GM03348 (cell line): ENCODE data around the gene SPTY2D1.
A peak's percentile ranks its signal among the peaks of the same experiment; 100 is the strongest.
"Not testable (repeated sequence)": the region's sequence is repeated elsewhere in the genome, so short reads cannot be mapped to it uniquely, and the experiment has no call there.

Experiments
- DNase-seq: peaks from one replicate; pipeline ENCODE4 v3.0.0; 2012; ENCODE audit warnings: low spot score

The SPTY2D1 gene

GRCh38 chr11:18617688-18618341, 16.3 kb downstream of the SPTY2D1 start:
- DNase-seq, result peak; percentile 31

DNA sequence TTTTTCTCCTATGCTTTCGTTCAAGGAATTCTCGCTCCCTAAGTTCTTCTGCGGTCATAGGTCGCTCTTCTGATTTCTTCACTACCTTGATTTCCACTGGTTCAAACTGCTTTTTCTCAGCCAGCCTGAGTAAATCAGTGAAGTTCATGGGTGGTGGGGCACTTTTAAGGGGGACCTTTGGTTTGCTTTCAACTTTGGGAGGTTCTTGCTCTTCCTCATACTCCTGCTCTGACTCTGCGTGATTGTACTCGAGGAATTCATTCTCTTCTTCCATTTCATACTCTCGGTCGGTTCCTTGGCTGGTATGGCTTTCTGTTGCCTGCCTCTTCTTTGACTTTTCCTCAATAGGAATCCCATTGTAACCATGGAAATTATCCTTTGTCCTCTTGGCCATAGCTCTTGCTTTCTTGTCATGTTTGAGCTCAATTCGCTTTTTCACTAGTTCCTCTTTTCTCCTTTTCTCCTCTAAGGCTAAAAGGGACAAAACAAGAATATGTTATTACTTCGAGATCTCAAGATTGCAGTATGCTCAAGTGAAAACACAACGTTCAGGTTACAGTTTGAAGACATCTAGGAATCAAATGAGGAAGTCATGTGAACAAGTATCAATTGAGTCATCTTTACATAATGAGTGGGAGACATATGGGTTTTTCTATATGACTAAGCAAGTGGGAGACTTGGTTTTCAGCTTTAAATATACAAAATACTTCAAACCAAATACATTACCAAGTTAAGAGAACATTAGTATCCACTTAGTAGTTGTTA, 18.3 kb downstream of the SPTY2D1 start:
- DNase-seq, result no peak

GRCh38 chr11:18614667-18615066, 19.5 kb downstream of the SPTY2D1 start:
- no peak for DNase-seq

GRCh38 chr11:18612394-18612793, 21.7 kb downstream of the SPTY2D1 start:
- DNase-seq, result no peak

DNA sequence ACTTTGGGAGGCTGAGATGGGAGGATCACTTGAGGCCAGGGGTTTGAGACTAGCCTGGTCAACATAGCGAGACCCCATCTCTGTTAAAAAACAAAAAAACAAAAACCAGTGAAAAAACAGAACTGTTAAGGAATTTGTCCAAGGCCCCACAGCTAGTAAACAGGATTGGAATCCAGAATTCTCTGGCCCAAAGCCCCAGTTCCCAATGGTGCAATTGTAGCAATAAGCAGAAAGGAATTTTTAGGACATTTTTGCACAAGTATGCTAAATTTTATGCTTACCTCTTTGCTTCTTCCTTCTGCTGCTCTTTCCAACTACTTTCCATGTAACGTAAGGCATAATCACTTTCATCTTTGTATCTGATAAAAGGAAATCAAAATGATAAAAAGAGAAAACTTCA, 22.9 kb downstream of the SPTY2D1 start:
- peak; percentile 52 for DNase-seq

DNA sequence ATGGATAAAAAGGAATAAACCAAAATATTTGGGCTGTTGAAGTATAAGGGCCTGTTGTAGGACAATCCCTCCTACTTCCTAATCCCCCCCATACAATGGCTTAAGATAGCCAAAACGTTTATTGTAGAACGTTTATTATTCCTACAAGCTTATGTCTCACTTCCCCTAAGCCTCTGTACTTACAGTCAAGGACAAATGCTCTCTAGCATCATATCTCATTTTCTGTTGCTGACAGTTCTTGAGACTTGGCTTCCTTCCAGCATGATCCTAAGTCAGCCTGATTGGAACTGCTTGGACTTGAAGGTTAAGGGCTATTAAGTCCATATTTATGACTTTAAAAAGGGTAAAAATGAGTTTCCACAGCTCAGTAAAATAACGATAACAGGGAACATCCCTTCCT, 25.8 kb downstream of the SPTY2D1 start:
- DNase-seq, result no peak

GRCh38 chr11:18600915-18601569, 33.1 kb downstream of the SPTY2D1 start:
- no peak for DNase-seq

DNA sequence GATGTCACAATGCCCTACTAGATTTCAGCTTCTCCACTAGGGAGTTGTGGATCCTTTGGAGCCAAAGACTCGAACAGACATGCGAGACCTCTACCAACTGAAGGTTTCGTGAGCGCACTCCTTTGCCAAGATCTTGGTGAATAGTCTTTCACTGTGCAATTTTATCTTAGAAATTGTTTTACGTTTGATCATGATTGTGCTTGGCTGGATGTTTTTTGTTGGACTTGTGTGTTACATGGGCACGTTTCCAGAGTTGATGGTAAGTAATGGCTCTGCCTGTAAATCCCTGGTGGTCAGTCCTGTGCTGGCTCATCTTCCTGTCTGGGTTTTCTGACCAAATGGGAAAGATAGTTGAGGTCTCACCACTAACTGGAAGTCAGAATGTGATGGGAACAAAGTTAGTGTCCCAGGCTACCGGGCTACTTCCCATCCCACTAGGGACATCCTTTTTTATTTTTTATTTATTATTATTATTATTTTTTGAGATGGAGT, 34.4 kb downstream of the SPTY2D1 start, which contains the start of gene MISFA:
TSS of gene MISFA (plus strand) at position 51 of the 492 bp plus-strand sequence. CDS start at position 191, 140 bp downstream.
- no peak for DNase-seq

DNA sequence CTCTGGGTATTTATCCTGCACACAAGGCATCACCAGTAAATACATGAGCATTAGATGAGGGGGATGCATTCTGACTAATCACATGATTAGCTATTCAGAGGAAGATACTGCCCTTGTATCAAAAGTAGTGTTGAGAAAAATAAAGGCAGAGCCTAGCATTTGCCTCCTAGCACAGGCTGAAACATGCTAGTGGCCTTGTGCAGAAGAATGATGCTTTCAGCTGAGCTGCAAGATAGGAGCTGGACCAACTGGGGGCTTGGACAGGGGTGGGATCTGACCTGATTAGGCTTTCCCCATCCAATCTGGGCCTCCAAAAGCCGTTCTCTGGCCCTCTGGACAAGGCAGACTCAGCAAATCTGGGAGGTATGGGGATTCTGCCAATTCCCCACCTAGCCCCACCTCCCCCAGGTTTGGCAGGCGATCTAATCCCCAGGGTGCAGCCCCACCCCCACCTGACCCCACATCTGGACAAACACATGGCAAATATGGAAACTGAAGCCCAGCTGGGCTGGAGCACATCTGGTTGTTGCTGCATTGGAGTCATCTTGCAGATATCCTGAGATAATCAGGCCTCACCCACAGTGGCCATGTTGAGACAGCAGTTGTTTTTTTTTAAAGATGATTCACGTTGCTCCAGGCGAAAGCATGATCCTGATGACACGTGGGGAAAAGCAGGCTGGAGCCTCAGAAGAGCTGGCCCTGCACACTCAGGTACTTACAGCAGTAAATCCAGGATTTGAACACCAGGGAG, 39.0 kb downstream of the SPTY2D1 start:
- no peak for DNase-seq

DNA sequence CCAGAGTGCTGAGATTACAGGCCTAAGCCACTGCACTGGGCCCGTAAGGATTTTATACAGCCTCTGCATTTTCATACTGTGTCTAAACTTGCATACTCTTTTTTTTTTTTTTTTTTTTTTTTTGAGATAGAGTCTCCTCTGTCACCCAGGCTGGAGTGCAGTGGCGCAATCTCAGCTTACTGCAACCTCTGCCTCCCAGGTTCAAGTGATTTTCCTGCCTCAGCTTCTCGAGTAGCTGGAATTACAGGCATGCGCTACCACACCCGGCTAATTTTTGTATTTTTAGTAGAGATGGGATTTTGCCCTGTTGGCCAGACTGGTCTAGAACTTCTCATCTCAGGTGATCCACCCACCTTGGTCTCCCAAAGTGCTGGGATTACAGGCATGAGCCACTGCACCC, 40.1 kb downstream of the SPTY2D1 start:
- DNase-seq, result not testable (repeated sequence)

DNA sequence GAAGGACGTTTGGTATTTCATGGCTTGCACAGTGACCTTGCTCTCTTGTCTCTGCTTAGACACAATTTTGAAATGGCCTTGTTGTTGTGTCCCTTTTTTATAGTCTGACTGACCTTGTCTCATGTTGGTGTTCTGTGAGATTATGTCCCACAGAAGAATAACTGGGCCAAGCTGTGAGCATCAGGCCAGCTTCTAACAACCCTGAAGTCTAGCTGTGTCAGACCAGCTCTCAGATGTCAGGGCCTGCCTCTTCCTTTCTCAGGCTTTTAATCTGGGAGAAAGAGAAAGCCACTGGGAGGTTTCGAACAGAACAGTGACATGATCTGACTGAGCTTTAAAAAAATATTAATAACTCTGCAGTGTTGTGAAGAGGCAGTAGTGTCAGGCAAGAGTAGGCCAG, 43.6 kb downstream of the SPTY2D1 start:
- no peak for DNase-seq

DNA sequence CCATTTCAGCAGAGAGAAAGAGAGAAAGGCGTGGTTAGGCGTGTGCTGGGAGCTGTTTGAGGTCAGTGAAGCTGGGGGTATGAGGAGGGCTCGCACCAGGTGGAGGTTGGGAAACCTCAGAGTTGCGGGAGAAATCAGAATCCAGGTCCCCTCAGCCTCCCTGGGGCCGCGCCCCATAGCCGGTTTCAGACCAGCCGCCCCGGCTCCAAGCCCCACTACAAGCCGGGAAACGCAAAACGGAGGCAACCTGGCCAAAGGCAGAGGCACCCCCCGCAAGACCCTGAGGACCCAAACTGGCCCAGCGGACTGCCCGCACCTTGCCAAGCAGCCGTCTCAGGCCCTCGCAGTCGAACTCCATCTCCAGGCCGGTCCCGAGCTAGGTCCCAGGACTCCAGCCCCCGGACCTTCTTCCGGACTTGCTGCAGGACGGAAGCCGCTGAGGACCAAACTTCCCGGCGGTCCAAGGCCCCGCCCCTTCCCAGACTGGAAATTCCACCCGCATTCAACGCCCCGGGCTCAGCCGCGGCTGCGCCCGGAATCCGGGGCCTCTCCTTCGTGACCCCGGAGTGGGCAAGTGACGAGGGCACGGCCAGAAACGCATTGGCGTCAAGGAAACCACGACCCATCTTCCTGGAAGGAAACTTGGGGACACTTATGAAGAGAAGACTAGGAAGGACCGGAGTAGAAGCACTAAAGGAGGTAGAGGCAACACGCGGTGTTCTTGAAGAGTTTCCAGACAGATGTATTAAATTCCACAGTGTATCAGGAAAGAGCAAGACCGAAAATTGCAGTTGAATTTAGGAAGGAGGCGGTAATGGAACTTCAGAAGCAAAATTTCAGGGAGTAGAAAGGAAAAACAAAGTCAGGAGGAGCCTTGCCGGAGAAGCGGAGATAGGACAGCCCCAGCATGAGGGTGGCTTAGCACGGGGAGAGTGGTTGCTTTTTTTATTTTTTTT, 45.6 kb downstream of the SPTY2D1 start, which contains the start of gene UEVLD:
TSS of gene UEVLD (minus strand) at position 438 of the 956 bp plus-strand sequence. CDS start at position 358, 80 bp downstream.
- peak; percentile 97 for DNase-seq

DNA sequence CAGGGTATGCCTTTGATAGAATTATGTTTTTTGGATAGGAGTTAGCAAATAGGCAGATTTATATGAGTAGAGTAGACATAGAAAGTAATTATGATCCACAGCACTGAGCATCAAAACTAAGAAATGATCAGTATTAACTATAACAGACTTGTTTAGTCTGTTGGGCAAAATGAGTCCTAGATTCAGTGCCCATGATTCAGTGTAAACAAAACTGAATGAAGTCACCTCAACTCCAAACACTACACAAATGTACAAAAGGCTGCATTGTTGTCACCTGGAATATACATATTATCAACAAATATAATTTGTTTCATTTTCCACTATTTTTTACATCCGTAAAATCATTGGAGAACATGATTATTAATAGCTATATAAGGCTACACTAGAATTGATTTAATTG, 52.3 kb downstream of the SPTY2D1 start:
- no peak for DNase-seq

DNA sequence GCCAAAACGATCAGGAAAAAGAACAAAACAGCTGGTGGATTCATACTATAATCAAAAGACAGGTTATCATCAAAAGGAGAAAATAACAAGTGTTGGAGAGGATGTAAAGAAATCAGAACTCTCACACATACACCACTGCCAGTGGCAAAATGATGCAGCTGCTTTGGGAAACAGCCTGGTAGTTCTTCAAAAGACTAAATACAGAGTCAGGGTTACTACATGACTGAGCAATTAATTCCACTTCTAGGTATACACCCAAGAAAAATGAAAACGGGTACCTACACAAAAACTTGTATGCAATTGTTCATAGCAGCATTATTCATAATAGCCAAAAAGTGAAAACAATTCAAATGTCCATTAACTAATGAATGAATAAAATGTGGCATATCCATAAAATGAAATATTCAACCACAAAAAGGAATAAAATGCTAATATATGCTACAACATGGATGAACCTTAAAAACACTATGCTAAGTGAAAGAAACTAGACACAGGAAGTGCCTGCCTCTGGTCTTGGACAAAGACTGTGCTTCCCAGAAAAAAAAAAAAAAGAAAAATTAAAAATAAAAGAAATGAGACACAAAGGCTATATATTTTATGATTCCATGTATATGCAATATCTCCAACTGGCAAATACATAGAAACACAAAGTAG, 53.9 kb downstream of the SPTY2D1 start:
- no peak for DNase-seq

GRCh38 chr11:18578975-18579598, 55.1 kb downstream of the SPTY2D1 start:
- no peak for DNase-seq

DNA sequence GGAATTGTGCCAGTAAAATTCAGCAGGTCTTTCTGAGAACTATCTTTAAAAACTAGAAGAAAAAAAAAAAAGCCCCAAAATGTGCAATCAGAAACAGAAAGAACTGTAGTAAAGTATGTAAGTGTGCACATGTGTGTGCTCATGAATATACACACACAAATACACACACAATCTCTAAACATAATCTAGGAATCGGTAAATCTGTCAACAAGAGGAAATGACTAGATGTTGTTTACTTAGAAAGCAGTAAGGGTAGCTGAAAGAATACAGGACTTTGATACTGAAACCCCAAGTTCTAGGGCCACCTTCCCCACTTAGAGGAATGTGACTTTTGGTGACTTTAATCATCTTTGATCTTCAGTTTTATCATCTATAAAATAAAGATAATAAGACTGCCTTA, 58.8 kb downstream of the SPTY2D1 start:
- no peak for DNase-seq

DNA sequence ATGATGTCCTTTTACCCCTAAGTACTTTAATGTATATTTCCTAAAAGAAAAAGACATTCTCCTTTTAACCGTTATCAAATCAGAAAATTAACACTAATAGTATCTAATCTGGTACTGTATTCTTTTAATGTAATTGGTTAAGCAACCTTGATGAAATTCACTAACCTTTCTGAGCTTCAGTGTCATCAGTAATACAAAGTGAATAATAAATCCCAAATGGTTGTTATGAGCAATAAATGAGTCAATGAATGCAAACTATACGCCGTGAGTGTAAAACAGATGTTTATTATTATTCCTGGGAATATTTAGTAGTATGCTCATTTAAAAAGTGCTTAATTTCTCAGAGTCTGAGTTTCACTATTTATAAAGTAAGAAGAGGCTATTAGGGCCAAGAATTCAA, 67.1 kb downstream of the SPTY2D1 start:
- peak; percentile 14 for DNase-seq

GRCh38 chr11:18566406-18566805, 67.7 kb downstream of the SPTY2D1 start:
- no peak for DNase-seq

- DNase-seq, result no peak
Observed at GRCh38 chr11:18564149-18564548, 70.0 kb downstream of the SPTY2D1 start.
